GM23338 (cell line): ENCODE data around the gene STAT6. TPM values are rescaled to one million over a fixed set of nuclear protein-coding genes. Genes with fewer than 3 reads are reported as not detected.
A peak's percentile ranks its signal among the peaks of the same experiment; 100 is the strongest.

Experiments
- ATAC-seq: fragments of 200-7000 bp; cut with Tn5 transposase; 3 replicates; pipeline ENCODE4 v1.9.1; 2020
- DNase-seq: peaks from one replicate; pipeline ENCODE4 v3.0.0-alpha.2; 2015; ENCODE audit warnings: low spot score
- H2AFZ ChIP-seq: fragments of 200-600 bp; sonication (generic); 2 replicates; pipeline ENCODE4 v1.8.0; 2016; ENCODE audit warnings: antibody characterized with exemption, mild to moderate bottlenecking, moderate library complexity
- H3F3A ChIP-seq: fragments of 200-600 bp; sonication (generic); replicated peaks from 2 replicates; pipeline ENCODE4 v1.8.0; 2017; ENCODE audit warnings: antibody characterized with exemption, mixed run types, low read depth
- H3K27ac ChIP-seq: fragments of 200-600 bp; sonication (generic); 2 replicates; pipeline ENCODE4 v1.6.1; 2016; ENCODE audit warnings: low read depth
- H3K27me3 ChIP-seq: fragments of 200-600 bp; sonication (generic); 2 replicates; pipeline ENCODE4 v1.8.0; 2016; ENCODE audit warnings: mild to moderate bottlenecking, mixed run types, moderate library complexity; ENCODE audit not compliant: insufficient read depth
- H3K36me3 ChIP-seq: fragments of 200-600 bp; sonication (generic); 2 replicates; pipeline ENCODE4 v1.8.0; 2016; ENCODE audit warnings: mild to moderate bottlenecking; ENCODE audit not compliant: insufficient read depth
- H3K4me1 ChIP-seq: fragments of 200-600 bp; sonication (generic); 2 replicates; pipeline ENCODE4 v1.8.0; 2016; ENCODE audit warnings: mild to moderate bottlenecking, moderate library complexity; ENCODE audit not compliant: insufficient read depth
- H3K4me2 ChIP-seq: fragments of 200-600 bp; sonication (generic); 2 replicates; pipeline ENCODE4 v1.7.1; 2017; ENCODE audit warnings: mixed run types
- H3K4me3 ChIP-seq: fragments of 200-600 bp; sonication (generic); 2 replicates; pipeline ENCODE4 v1.6.1; 2016; ENCODE audit warnings: mixed run types
- H3K79me2 ChIP-seq: fragments of 200-600 bp; sonication (generic); replicated peaks from 2 replicates; pipeline ENCODE4 v1.8.0; 2017; ENCODE audit warnings: mild to moderate bottlenecking; ENCODE audit not compliant: insufficient read depth
- H3K9me2 ChIP-seq: fragments of 200-600 bp; sonication (generic); 2 replicates; pipeline ENCODE4 v1.8.0; 2017; ENCODE audit not compliant: insufficient read depth
- H4K20me1 ChIP-seq: fragments of 200-600 bp; sonication (generic); replicated peaks from 2 replicates; pipeline ENCODE4 v1.8.0; 2017; ENCODE audit warnings: mild to moderate bottlenecking; ENCODE audit not compliant: insufficient read depth
- H3K27ac Mint-ChIP-seq: 2 replicates; pipeline ENCODE4 v1.8.0; 2020; ENCODE audit warnings: inconsistent platforms, mild to moderate bottlenecking, moderate library complexity, mixed read lengths
- H3K27me3 Mint-ChIP-seq: 3 replicates; pipeline ENCODE4 v1.8.0; 2022; ENCODE audit warnings: low read depth, mild to moderate bottlenecking, moderate library complexity, mixed read lengths, inconsistent platforms; ENCODE audit not compliant: insufficient read depth, poor library complexity
- H3K36me3 Mint-ChIP-seq: 3 replicates; pipeline ENCODE4 v1.8.0; 2021; ENCODE audit warnings: low read depth, mild to moderate bottlenecking, inconsistent platforms, moderate library complexity, mixed read lengths
- H3K4me1 Mint-ChIP-seq: 3 replicates; pipeline ENCODE4 v1.8.0; 2020; ENCODE audit warnings: mild to moderate bottlenecking, inconsistent platforms, mixed read lengths
- H3K4me3 Mint-ChIP-seq: 3 replicates; pipeline ENCODE4 v1.8.0; 2021; ENCODE audit warnings: moderate library complexity, mild to moderate bottlenecking, inconsistent platforms, mixed read lengths
- H3K9me3 Mint-ChIP-seq: 3 replicates; pipeline ENCODE4 v1.8.0; 2020; ENCODE audit warnings: moderate library complexity, mild to moderate bottlenecking, inconsistent platforms, mixed read lengths
- CREB1 ChIP-seq: fragments of 250-450 bp; sonication (Bioruptor Pico); IDR thresholded peaks from 2 replicates; pipeline ENCODE4 v1.5.0; 2020; ENCODE audit warnings: low read depth, mild to moderate bottlenecking, moderate library complexity
- EZH2phosphoT487 ChIP-seq: fragments of 200-600 bp; sonication (generic); IDR thresholded peaks from one replicate; pipeline ENCODE4 v1.8.1; 2018; ENCODE audit warnings: antibody characterized with exemption; ENCODE audit not compliant: unreplicated experiment
- POLR2AphosphoS5 ChIP-seq: IDR thresholded peaks from 2 replicates; pipeline ENCODE4 v1.6.1; 2016; ENCODE audit warnings: antibody characterized with exemption, low read depth
- STAT1 ChIP-seq: IDR thresholded peaks from one replicate; pipeline ENCODE4 v1.6.1; 2016; ENCODE audit warnings: antibody characterized with exemption; ENCODE audit not compliant: unreplicated experiment
- ZNF114 ChIP-seq: fragments of 250-450 bp; sonication (Bioruptor Pico); IDR thresholded peaks from 2 replicates; pipeline ENCODE4 v1.5.0; 2020; ENCODE audit warnings: mild to moderate bottlenecking, moderate library complexity
- ZNF462 ChIP-seq: fragments of 250-450 bp; sonication (Bioruptor Pico); IDR thresholded peaks from 2 replicates; pipeline ENCODE4 v1.5.0; 2020; ENCODE audit warnings: mild to moderate bottlenecking, moderate library complexity
- polyA plus RNA-seq: library from polyadenylated mRNA; unstranded; fragments of >200 nt; fragmentation: Nextera tagmentation; extraction: Ambion mirVana; gene quantifications from 2 replicates; pipeline ENCODE4 v1.2.1, GENCODE V29; 2016
- total RNA-seq: library from RNA; depleted of rRNA; stranded (reverse); fragments of >200 nt; shearing (Covaris generic); gene quantifications from 2 replicates; pipeline ENCODE4 v1.2.3, GENCODE V29; 2014
- TF ChIP-seq, protein P1 (sequence below): IDR thresholded peaks from one replicate; pipeline ENCODE4 v1.6.1; 2018; ENCODE audit warnings: antibody characterized with exemption; ENCODE audit not compliant: unreplicated experiment
- TF ChIP-seq, protein P2 (sequence below), 2 experiments: fragments of 200-600 bp in 1 of 2; sonication (generic) in 1 of 2; conservative IDR thresholded peaks; 2 replicates each; pipeline versions ENCODE4 v1.5.1 to v1.6.1; 2016 to 2017; ENCODE audit warnings: antibody characterized with exemption in 2 of 2, low read depth in 2 of 2, mild to moderate bottlenecking in 2 of 2, moderate library complexity in 1 of 2

Gene STAT6
- total and polyA plus RNA-seq, 2 experiments from 2014 or later = 14.3 to 28.1 TPM

DNA sequence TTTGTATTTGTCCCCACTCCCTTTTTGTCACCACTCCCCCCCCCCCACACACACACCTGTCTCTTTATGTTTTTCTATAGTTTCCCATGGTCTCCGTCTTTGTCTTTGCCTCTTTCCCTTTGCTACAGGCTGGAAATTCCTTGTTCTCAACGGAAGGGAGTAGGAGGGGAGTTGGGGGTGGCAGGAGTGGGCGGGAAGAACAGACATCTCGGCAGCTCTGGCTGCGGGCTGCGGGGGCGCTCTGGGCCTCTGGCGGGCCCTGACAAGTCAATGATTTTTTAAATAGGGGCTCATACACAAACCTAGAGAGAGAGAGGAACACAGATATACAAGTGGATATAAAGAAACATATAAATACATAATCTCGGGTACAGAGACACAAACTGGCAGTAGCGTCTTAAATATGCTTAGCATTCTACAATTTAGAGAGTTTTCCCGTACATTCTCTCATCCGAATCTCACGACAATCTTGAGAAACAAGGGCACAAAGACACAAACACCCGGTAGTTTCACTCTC, 24.6 kb downstream of the STAT6 start:
- peaks cover 18% of the 10 kb centered on the region for H3K27me3 Mint-ChIP-seq
- peak overlapping the region; percentile 88 for H3K27ac Mint-ChIP-seq
- peak; percentile 37 for ATAC-seq
- peaks cover 10% of the 10 kb centered on the region for H3K36me3 Mint-ChIP-seq
- Histone ChIP-seq H4K20me1 (no peaks in the 10 kb centered on the region; the same call in 1 of the 2 replicates), H3K27ac (peak overlapping the region; percentile 88), H3K4me2 (peak overlapping the region; percentile 100), H2AFZ (0 out of 2 replicates have a peak overlapping the region, but pooled peaks have one; percentile 52), H3K36me3 (no peaks in the 10 kb centered on the region), H3K9me2 (no peaks in the 10 kb centered on the region), H3F3A (peaks cover 9% of the 10 kb centered on the region; the same call in 1 of the 2 replicates), H3K79me2 (peaks cover 8% of the 10 kb centered on the region; the same call in 1 of the 2 replicates), H3K4me3 (peak overlapping the region; percentile 77), H3K4me1 (peaks cover 10% of the 10 kb centered on the region), H3K27me3 (no peaks in the 10 kb centered on the region)
- DNase-seq = peak; percentile 90
- peaks cover 25% of the 10 kb centered on the region for H3K4me1 Mint-ChIP-seq
- H3K9me3 Mint-ChIP-seq = no peaks in the 10 kb centered on the region
- no peak for TF ChIP-seq ZNF462 (CRISPR knock-in tag)
- no peak for TF ChIP-seq EZH2phosphoT487
- TF ChIP-seq POLR2AphosphoS5 = peak; percentile 59
- TF ChIP-seq, protein P1, sequence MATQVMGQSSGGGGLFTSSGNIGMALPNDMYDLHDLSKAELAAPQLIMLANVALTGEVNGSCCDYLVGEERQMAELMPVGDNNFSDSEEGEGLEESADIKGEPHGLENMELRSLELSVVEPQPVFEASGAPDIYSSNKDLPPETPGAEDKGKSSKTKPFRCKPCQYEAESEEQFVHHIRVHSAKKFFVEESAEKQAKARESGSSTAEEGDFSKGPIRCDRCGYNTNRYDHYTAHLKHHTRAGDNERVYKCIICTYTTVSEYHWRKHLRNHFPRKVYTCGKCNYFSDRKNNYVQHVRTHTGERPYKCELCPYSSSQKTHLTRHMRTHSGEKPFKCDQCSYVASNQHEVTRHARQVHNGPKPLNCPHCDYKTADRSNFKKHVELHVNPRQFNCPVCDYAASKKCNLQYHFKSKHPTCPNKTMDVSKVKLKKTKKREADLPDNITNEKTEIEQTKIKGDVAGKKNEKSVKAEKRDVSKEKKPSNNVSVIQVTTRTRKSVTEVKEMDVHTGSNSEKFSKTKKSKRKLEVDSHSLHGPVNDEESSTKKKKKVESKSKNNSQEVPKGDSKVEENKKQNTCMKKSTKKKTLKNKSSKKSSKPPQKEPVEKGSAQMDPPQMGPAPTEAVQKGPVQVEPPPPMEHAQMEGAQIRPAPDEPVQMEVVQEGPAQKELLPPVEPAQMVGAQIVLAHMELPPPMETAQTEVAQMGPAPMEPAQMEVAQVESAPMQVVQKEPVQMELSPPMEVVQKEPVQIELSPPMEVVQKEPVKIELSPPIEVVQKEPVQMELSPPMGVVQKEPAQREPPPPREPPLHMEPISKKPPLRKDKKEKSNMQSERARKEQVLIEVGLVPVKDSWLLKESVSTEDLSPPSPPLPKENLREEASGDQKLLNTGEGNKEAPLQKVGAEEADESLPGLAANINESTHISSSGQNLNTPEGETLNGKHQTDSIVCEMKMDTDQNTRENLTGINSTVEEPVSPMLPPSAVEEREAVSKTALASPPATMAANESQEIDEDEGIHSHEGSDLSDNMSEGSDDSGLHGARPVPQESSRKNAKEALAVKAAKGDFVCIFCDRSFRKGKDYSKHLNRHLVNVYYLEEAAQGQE = no peak
- TF ChIP-seq, protein P2, sequence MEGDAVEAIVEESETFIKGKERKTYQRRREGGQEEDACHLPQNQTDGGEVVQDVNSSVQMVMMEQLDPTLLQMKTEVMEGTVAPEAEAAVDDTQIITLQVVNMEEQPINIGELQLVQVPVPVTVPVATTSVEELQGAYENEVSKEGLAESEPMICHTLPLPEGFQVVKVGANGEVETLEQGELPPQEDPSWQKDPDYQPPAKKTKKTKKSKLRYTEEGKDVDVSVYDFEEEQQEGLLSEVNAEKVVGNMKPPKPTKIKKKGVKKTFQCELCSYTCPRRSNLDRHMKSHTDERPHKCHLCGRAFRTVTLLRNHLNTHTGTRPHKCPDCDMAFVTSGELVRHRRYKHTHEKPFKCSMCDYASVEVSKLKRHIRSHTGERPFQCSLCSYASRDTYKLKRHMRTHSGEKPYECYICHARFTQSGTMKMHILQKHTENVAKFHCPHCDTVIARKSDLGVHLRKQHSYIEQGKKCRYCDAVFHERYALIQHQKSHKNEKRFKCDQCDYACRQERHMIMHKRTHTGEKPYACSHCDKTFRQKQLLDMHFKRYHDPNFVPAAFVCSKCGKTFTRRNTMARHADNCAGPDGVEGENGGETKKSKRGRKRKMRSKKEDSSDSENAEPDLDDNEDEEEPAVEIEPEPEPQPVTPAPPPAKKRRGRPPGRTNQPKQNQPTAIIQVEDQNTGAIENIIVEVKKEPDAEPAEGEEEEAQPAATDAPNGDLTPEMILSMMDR (conservative IDR thresholded peaks at IDR 0.05; ENCODE audit: low read depth in 2 of 2) = peak; percentile 48 to 52
- no peak for TF ChIP-seq STAT1
- TF ChIP-seq CREB1 (CRISPR knock-in tag) = no peak
- no peak for TF ChIP-seq ZNF114
- H3K4me3 Mint-ChIP-seq = peak overlapping the region; percentile 78
